Activated gamma-delta T cell treated with anti-CD3 and anti-CD28 coated beads, Interleukin-2, amount 50 U/mL, for 16 hours (primary cell): ENCODE results near the gene AREG.

Experiments
- DNase-seq: peaks from one replicate; pipeline ENCODE4 v3.0.0-alpha.2; 2020; ENCODE audit warnings: low read depth

AREG gene

DNA sequence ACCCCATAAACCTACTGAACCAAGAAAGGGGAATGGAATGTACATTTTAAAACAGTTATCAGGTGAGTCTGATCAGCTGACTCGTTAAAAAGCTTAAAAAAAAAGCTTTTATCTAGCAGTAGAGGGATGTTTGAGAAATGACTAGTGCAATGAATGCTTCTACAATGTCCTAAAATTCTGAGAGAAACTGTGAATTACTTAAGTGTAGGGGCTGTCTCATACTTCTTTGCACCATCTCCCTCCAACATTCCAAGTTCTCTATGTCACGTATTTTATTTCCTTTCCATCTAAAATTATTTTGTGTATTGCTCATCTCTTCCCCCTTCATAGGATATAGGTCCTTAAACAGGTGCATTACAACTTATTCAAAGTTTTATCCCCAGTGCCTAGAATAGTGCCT is 11.9 kb upstream of the AREG start:
- DNase-seq, result no peak

DNA sequence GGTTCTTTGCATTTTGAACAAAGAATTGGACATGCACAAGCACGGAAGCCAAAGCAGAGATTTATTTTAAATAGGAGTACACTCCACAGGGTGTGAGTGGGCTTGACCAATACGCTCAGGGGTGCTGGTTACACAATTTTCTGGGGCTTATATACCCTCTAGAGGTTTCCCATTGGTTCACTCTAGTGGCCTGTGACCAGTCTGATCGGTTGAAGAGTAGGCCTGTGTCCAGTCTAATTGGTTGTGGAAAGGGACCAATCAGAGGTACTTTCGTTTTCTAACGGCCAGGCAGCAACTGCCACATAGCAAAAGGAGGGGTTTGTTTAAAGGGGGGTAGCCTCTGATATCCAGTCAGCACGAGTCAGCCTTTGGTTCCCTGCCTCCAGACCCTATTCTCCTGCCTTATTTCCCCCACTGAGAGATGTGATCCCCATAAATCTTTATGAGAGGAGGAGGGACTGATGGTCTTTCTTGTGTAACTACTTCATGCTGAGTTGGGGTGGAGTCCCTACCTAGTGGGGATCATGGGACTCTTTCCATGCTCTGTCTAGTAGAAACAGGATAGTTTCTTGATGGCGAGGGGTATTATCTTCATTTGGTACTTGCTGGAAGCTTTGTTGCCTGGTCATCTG is 11.3 kb upstream of the AREG start:
- no peak for DNase-seq

DNA sequence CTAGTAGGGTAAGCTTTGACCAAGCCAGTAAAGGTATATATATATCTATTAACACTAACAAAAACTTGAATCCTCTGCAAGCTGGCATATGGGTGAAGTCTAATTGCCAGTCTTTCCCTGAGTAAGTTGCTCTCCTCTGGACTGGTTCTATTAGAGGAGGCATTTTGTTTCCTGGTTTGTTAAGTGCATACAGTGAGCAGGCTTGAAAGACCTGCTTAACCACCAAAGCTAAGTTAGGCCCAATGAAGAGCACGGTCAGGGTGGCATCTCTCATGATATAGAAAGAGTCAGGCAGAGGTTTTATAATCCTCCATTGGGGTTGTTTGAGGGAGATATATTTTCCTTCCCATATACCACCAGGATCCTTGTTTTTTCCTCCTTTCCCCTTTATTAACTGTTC is 9.6 kb upstream of the AREG start:
- DNase-seq, result no peak

DNA sequence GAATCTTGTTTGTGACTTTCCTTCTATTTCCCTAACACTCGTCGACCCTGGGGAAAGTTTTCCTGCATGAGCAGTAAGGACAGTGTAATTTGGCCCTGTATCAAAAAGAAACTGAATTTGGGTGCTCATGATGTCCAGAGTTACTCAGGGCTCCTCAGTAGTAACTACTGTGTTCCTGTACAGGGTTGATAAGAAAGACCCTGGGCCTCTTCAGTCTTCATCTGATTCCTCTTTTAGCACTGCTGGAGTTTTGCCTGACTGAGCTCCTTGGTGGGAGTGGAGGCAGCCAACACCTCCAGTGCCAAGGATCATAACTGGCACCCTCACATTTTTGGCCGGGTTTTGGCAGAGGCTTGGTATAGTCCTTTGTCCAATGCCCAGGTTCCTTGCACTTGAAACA is 7.1 kb upstream of the AREG start:
- no peak for DNase-seq

DNA sequence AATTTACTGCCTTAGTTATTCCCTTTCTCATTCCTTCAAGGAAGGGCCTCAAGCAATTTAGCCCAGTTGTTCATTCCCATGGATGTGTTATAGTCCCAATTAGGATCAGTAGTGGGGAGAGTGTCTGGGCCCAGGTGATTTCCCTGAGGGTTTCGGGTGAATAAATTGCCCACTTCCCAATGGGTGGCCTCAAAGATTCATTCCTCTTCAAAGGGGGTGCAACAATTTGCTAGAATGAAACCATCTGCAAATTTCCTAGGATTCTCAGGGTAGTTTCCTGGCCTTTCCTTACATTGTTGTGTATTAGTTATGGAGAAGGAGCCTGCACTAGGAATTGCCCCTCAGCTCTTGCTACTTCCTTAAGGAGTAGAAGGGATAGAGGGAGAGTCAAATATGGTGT is 6.3 kb upstream of the AREG start:
- no peak for DNase-seq

DNA sequence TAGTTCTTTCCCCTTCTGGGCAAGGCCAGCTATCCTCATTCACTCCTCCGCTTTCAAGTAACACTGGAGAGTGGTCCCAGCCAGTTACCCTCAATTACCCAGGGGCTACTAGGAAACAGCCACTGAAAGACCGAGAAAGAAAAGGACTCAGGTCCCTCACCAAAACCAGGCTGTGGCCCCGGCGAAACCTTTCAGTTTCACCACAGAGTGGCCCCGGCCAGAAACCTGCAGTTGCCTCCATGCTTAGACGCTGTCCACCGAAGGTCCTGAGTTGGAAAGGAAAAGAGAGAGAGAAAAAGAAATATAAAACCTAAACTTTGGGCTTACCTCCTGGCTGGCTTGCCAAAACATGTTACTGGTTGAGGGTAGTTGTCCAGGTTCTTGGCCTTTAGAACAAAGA is 5.0 kb upstream of the AREG start:
- no peak for DNase-seq

DNA sequence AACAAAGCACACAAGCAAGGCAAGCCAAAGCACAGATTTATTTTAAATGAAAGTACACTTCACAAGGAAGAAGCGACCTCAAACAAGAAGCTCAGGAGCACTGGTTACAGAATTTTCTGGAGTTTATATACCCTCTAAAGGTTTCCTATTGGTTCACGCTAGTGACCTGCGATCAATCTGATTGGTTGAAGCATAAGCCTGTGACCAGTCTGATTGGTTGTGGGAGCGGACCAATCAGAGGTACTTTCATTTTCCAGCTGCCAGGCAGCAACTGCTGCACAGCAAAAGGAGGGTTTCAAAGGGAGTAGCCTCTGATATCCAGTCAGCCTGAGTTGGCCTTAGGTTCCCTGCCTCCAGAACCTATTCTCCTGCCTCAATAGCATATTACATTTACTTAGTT is 4.6 kb upstream of the AREG start:
- no peak for DNase-seq

DNA sequence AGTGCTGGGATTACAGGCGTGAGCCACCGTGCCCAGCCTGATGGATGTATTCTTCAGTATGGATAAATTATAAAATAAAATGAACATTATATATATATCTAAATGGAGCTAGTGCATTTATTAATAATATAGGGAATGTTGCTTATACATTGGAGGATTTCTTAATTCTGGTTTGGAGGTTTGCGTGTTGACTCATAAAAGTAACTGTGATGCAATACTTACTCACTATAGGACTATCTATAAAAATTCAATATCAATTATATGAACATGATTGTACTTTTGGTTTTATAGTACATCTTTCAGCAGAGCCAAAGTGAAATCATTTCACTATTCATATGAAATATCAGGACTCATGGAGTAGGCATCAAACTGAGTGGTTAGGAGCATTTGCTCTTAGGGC is 3.2 kb upstream of the AREG start:
- no peak for DNase-seq

DNA sequence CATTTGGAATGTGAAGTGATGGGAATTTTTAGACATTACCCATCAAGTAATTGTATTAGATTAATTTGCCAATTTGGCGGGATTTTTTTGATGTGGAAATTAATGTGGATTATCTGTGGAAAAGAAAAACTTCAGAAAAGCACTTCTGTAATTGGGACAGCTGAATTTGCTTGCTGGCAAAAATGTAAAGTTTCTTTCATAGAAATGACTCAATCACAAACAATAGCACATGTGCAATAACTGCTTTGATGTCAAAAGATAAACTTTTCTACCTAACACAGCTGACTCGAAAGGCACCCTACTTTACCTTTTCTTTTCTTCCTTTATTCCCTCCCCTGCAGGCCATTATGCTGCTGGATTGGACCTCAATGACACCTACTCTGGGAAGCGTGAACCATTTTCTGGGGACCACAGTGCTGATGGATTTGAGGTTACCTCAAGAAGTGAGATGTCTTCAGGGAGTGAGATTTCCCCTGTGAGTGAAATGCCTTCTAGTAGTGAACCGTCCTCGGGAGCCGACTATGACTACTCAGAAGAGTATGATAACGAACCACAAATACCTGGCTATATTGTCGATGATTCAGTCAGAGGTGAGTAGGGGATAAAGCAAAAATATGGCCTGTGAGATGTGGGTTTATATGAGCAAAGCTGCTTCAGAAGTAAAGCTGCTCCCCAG is 1.4 kb downstream of the AREG start:
- no peak for DNase-seq

DNA sequence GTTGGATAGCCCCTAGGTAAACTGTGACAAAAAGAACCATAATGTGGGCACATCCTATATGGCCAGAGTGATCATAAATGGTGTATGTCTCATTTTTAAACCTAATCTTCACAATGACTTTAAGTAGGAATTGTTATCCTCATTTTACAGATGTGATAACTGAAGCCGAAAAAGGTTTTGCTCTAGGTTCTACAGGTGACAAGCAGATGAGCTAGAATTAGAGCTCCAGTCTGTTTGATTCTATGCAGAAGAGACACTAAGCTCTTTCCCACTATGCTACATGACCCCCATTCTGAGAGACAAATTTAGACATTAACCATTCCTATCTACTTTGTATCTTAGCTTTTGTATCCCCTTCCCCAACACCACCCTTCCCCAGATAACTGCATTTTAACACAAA is 2.0 kb downstream of the AREG start:
- no peak for DNase-seq

DNA sequence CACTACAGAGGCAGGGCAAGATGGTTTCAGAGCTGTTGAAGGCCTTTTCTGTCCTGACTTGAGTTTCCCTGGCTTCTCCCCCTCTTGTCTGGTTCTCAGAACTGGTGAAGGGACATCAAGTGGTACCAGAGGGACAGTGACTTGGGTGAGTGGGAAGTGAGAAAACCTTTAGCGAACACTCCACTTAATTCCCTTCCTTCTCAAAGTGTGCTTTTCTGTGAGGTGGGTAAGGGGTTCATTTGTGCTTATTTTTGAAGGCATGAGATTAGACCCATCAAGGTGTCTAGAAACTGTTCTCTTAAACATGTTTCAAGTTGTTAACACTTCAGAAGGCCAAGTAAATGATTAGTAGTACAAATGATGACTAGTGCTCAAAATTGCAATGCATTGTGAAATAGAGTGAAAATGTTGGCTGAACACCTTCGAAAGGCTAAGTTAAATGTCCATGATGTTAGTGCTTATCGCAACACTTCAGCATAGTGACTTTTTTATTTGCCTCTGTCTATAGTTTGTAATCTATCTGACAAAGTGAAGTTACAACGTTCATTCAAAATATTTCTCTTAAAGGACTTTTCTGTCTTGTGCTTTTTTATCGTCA is 2.8 kb downstream of the AREG start:
- no peak for DNase-seq

DNA sequence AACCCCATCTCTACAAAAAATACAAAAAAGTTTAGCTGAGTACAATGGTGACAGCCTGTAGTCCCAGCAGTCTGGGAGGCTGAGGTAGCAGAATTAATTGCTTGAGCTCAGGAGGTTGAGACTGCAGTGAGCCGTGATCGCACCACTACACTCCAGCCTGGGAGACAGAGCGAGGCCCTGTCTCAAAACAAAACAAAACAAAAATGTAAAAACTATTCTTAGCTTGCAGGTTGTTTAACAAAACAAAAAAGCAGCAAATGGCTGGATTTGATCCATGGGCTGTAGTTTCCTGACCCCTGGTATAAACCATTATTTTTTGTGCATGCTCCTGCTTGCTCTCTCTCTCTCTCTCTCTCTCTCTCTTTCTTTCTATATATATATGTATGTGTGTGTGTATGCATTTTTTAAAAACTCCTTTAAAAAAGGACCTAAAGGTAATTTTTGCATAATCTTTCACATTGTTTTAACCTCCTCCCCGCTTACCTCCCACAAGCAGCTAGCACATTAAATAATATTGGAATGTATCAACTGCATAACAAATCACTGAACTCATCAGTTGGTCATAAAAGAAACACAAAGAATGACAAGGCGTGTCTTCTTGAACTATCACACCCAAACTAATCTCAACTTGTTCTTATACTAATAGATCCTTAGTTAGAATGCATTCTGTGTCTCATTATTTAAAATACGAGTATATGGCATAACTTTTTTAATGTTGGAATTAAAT is 4.8 kb downstream of the AREG start:
- no peak for DNase-seq

DNA sequence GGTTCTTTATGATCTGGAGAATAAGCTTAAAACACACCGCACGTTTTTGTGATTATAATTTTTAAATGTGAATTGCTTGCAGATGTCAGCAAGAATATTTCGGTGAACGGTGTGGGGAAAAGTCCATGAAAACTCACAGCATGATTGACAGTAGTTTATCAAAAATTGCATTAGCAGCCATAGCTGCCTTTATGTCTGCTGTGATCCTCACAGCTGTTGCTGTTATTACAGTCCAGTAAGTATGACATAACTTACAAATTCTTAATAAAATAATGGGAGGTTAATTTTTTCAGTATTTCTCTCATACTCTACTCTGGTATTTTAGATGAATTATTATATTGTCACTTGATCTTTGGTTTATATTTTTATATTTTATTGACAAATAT is 5.4 kb downstream of the AREG start:
- no peak for DNase-seq

DNA sequence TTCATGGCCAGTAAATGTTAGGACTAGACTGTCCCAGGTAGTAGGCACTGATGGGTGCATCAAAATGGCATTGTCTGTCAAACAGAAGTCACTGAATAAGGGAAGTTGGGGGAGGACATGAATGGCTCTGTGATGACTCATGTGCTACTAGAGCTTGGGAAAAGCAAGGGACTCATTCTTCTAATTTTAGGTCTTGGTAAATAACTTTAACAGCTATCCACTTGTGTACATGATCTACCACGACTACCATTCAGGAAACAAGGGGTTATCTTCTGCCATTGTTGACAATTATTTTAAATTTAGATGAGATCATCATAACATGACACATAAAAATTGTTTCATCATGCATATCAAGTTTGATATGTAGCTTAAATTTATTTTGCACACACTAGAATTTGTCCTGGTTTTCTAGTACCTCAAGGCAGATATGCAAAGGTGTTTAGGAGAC is 6.3 kb downstream of the AREG start:
- no peak for DNase-seq

DNA sequence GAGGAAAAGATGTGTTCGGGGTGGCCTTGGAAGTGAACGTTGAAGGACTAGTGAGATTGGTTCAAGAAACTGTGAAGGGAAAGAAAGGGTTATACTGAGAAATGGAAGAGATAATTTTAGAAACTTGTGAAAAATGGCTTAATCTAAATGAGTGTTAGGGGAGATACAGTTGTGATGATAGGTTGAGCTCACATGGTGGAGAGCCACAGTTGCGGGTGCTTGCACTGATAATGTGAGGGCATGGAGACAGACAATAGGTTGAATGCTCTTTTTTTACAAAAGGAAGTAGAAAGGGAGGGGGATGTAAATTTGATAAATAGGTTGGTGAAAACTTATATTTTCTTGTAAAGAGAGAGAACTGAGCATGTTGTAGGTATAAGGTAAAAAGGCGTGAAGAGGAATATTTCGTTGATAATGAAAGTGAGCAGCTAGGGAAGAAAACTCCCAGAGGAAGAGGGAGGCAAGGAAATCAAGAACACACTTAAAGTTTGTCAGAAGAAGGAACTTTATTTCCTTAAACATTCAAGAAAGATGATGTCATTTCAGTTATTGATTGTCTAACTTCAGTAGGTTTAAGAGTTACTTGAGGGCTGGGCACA is 8.2 kb downstream of the AREG start:
- DNase-seq, result no peak

DNA sequence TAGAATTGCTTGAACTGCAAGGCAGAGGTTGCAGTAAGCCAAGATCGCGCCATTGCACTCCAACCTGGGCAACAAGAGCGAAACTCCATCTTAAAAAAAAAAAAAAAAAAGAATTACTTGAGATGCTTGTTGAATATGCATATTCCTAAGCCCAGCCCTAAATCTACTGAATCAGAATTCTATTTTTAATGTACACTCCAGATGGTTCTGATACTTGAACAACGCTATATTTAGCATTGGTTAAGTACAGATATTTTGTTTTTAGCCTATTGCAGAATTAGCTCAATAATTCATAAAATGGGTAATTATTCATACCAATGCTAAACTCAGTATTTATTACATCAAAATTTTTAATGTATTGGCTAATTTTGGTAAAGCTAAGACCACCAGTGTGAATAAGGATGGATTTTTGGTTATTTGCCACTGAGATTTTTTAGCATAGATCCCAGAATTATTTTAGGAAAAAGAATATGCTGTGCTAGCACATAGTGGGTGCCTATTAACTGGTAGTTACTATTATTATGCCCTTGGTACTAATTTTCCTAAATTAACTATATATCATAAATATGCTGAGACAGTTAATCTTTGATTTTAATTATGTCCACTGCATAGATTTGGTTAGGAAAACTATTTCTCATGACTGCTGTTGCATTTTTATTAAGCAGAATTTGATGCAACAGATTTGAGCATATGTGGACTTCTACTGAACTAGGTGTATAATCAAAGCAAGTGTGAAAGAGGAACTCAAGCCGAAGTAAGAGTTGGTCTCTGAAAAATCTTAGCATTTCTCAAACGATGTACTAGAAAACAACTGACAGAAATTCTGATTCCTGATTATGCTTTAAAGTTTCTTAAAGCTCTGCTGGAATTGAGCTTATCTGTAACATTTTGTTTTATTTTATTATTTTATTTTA is 9.2 kb downstream of the AREG start:
- DNase-seq, result no peak

DNA sequence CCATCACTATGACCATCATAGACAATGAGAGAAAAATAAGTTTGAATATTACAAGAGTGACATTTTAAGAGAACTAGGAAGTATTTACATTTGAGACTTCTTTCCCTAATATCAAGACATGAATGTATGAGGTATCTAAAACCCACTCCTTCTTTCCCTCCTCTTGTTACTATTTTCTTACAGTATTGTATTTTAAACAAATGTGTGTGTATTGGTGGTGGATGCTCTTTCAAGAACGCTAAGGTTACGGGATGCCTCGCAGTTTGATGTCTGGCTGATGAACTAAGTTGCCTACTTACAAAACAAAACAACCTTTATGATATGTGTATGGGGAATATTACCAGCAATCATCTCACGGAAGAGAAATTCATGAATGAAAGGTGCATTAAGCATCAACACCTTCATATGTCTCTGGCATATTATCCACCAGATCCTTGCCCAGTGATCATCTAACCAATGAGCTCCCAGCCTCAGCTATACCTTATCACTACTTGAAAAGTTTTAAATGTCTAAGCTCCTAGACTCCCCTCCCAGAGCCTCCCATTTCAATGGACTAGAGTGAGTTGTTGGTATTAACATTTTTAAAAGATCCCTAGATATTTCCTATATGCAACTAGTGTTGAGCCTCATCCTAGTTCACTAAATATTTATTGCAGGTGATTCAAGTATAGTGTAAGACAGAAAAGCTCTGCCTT is 10.6 kb downstream of the AREG start:
- DNase-seq, result no peak

DNA sequence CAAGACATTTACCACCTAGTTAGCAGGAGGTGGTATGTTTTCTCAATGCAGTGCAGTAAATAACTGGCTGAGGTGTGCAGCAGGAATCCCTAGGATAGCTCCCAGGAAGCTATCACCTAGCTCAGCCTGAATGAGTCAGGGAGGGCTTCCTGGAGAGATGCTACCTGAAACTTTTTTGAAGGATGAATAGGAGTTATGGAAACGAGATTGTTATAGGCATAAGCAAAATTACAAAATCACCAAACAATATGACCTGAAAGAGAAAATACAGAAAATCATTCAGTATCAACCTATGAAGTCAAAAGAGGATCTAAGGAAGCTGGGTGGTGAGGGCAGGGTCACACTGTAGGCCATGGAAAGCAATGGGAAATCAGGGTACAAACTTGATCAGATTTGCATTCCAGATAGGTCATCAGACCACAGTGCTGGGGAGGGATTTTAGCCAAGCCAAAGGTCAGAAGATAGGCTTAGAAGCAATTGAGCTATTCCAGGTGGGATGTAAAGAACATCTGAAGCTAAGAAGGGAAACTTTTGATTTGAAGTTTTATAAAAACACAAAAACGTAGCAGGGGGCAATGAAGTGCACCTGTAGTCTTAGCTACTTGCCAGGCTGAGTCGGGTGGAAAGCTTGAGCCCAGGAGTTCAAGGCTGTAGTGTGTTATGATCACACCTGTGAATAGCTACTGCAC is 11.3 kb downstream of the AREG start:
- DNase-seq, result no peak

DNA sequence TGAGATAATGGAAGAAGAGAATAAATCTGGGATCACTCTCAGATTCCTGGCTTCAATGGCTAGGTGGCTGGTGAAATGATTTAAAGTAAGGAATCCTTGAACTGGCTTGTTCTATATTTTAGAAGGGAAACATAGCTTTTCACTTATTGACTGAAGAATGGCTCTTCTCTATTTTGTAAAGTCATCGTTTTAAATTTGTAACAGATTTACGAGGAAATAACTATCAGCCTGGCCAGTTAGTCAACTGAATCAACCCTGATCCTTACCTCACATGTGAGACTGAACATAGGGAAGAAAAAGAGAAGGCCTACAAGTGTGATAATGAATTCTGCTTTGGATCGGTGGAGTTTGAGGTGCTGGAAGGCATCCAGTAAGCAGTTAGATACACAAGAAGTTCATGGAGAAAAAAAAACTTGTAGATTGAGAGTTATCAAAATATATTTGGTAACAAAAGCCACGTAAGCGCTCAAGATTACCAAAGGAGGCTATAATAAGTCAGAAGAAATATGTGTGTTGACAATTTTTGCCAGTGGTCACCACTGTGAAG is 12.0 kb downstream of the AREG start:
- no peak for DNase-seq

DNA sequence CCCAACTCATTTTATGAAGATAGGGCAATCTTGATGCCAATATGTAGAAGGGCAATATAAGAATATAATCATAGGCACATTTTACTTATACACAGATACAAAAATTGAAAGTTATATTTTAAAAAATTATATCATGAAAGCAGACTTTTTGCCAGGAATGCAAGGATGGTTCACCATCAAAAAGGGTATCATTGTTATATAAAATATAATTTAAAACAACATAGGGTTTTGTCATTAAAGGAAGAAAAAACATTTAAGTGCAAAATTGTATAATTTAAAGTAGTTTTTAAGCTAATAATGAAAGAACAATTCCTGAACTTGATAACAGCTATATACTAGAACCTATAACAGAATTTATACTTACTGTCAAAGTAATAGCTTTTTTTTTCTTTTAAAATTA is 15.9 kb downstream of the AREG start:
- no peak for DNase-seq
